Renal pelvis (tissue), 4 donors: ENCODE results near the gene MAOA. TPM values are rescaled to one million over a fixed set of nuclear protein-coding genes. Genes with fewer than 3 reads are reported as not detected.
"Not testable (repeated sequence)": the region's sequence is repeated elsewhere in the genome, so short reads cannot be mapped to it uniquely, and the experiment has no call there.

ENCODE experiments used
- DNase-seq: peaks from one replicate; pipeline ENCODE4 v3.0.0-alpha.2; 2013
- polyA plus RNA-seq, 3 donors: library from polyadenylated mRNA; unstranded; fragments of 120-200 nt; gene quantifications; one replicate each; pipeline ENCODE4 v1.2.1, GENCODE V29; 2013; ENCODE audit not compliant: insufficient read length in 3 of 3

Gene MAOA
- polyA plus RNA-seq, 3 donors, result 14.9 to 22.6 (median 17.3) TPM

- no peak for DNase-seq
Observed at GRCh38 chrX:43706786-43707370, 50.8 kb downstream of the MAOA start.

GRCh38 chrX:43707812-43708548 lies 51.9 kb downstream of the MAOA start:
- DNase-seq, result no peak

DNA sequence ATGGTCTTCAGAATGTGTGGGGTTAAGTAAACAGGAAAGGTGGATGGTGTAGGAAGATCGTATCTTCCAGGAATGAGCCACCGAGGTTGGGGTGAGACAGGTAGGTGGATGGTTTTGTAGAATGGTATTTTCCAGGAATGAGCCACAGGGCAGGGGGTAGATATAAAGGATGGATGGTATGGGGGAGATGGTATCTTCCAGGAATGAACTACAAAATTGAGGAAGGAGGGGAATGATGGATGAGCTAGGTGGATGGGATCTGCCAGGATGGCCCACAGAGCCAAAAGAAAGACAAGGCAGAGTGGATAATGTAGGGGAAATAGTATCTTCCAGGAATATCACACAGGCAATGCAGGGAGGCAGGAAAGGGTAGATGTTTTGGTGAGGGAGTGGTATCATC lies 60.0 kb downstream of the MAOA start:
- DNase-seq, result no peak

- DNase-seq, result no peak
Observed at GRCh38 chrX:43716696-43717095, 60.6 kb downstream of the MAOA start.

GRCh38 chrX:43717161-43717560 lies 61.1 kb downstream of the MAOA start:
- DNase-seq, result no peak

- no peak for DNase-seq
Observed at GRCh38 chrX:43718081-43718480, 62.0 kb downstream of the MAOA start.

GRCh38 chrX:43718546-43718945 lies 62.4 kb downstream of the MAOA start:
- DNase-seq, result no peak

DNA sequence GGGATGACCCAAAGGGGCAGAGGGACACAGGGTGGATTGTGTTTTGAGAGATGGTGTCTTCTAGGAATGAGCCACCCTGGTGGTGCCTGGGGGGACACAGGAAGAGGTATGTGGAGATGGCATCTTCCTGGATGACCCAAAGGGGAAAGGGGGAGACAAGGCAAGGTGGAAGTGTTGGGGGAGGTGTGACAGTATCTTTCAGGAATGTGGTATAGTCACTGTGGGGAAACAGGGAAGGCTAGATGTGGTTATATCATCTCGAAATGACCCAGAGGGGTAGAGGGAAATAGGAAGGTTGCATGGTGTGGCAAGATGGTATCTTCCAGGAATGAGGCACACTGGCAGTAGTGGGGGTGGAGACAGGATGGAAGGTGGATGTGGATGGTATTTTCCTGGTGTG lies 62.9 kb downstream of the MAOA start:
- no peak for DNase-seq

- DNase-seq, result no peak
Observed at GRCh38 chrX:43720082-43720481, 64.0 kb downstream of the MAOA start.

DNA sequence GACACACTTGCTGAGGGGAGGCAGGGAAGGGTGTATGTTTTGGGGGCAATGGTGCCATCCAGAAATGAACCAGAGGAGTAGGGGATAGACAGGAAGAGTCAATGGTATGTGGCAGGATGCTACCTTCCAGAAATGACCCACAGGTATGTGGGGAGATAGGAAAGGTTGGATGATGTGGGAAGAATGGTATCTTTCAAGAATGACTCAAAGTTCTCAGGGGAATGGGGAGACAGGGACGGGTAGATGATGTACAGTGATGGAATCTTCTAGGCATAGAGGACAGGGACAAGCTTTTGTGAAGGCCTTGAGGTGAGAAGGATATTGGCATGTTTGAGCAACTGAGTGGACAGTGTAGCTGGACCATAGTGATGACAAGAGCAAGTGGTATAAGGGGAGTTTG lies 64.9 kb downstream of the MAOA start:
- no peak for DNase-seq

DNA sequence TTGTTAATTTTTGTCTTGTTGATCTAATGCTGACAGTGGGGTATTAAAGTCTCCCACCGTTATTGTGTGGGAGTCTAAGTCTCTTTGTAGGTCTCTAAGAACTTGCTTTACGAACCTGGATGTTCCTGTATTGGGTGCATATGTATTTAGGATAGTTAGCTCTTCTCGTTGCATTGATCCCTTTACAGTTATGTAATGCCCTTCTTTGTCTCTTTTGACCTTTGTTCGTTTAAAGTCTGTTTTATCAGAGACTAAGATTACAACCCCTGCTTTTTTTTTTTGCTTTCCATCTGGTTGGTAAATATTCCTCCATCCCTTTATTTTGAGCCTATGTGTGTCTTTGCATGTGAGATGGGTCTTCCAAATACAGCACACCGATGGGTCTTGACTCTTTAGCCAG lies 69.1 kb downstream of the MAOA start:
- DNase-seq, result not testable (repeated sequence)

GRCh38 chrX:43727254-43727653 lies 71.2 kb downstream of the MAOA start:
- not testable (repeated sequence) for DNase-seq

GRCh38 chrX:43728002-43728401 lies 71.9 kb downstream of the MAOA start:
- no peak for DNase-seq

GRCh38 chrX:43728966-43729365 lies 72.9 kb downstream of the MAOA start:
- no peak for DNase-seq

DNA sequence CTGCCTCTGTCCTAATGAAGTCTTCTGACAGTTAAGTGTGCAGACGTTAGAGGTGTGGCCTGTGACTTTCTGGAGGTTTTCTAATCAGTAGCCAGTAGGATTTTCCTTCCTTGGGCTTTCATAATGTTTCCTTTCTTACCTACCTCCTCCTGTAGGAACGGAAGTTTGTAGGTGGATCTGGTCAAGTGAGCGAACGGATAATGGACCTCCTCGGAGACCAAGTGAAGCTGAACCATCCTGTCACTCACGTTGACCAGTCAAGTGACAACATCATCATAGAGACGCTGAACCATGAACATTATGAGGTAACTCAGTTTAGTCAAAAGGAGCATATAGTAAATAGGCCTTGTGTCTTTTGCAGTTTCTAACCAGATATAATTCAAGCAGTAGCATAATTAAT lies 75.0 kb downstream of the MAOA start:
- no peak for DNase-seq

DNA sequence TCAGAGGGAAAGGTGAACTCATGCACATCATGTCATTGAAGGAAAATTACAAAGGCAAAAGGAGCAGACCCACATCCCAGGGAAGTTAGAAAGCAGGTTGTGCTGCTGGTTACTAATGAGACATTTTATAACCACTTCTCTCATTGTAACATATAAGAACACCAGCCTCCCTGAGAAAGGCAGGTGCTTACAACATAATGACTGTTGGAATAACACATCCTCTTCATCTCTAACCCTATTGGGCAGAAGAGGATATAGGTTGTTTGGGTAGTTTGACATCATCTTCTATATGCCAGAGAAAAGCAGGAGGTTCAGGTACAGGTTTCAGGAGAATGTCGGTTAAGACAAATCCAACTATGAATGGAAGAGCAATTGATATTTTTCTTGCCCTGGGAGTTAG lies 77.6 kb downstream of the MAOA start:
- no peak for DNase-seq

DNA sequence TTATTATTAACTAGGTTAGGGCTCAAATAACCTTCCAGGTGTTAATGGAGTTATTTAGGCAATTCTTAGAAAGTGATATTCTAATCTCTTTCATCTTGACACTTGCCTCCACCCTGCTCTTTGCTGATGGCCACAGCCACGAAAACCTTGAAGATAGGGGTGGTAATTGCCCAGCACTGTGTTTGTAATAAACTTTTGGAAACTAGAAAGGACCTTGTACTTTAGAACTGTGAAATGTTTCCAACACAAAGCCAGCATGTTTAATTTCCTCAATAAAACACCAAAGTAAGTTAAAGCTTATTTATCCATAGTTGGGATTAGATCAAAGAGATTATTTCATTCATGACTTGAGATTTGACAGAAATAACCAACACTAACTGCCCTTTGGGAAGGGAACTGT lies 78.3 kb downstream of the MAOA start:
- DNase-seq, result no peak

- no peak for DNase-seq
Observed at GRCh38 chrX:43735534-43735933, 79.4 kb downstream of the MAOA start.

DNA sequence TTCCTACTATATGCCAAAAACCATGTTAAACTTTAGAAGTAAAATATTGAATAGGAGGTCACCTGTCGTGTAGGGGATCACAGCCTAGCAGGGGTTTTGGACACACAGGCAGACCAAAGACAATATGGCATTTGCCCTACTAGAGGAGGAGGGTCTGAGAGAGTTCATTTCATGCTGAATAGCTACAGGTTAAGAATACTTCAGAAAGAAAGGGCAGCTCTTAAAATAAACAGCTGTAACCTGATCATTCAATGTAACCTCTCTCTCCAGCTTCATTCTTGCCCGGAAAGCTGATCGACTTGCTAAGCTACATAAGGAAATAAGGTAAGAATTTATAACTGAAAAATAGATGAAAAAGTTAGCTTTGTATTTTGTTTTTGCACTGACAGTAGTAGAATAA lies 79.9 kb downstream of the MAOA start:
- DNase-seq, result no peak

GRCh38 chrX:43741843-43742573 lies 85.9 kb downstream of the MAOA start:
- no peak for DNase-seq

- no peak for DNase-seq
Observed at GRCh38 chrX:43743100-43743822, 87.2 kb downstream of the MAOA start.

DNA sequence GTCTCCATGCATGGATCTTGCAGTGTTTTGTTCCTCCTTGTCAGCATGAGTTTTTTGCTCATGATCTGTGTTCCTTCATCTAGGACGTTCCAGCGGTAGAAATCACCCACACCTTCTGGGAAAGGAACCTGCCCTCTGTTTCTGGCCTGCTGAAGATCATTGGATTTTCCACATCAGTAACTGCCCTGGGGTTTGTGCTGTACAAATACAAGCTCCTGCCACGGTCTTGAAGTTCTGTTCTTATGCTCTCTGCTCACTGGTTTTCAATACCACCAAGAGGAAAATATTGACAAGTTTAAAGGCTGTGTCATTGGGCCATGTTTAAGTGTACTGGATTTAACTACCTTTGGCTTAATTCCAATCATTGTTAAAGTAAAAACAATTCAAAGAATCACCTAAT lies 88.2 kb downstream of the MAOA start:
- no peak for DNase-seq
